CD4-positive, alpha-beta T cell treated with Interleukin-1 beta for 1 hour (primary cell): Measurements from ENCODE around the gene HOMER2.
"Not testable (repeated sequence)": the region's sequence is repeated elsewhere in the genome, so short reads cannot be mapped to it uniquely, and the experiment has no call there.

Source experiments
- DNase-seq, 2 donors: peaks; one replicate each; pipeline ENCODE4 v3.0.0-alpha.2; 2020 to 2022

HOMER2 gene

GRCh38 chr15:82830427-82831173 is 121.9 kb downstream of the HOMER2 start:
- no peak for DNase-seq

- no peak for DNase-seq
These were observed 123.3 kb downstream of the HOMER2 start for GRCh38 chr15:82829234-82829633.

GRCh38 chr15:82828075-82828474 is 124.4 kb downstream of the HOMER2 start:
- DNase-seq: no peak

GRCh38 chr15:82823049-82823448 is 129.5 kb downstream of the HOMER2 start:
- no peak for DNase-seq

GRCh38 chr15:82821851-82822250 is 130.7 kb downstream of the HOMER2 start:
- not testable (repeated sequence) for DNase-seq

- DNase-seq: not testable (repeated sequence)
These were observed 131.1 kb downstream of the HOMER2 start for GRCh38 chr15:82821396-82821795.

- no peak for DNase-seq
These were observed 132.4 kb downstream of the HOMER2 start for GRCh38 chr15:82820128-82820527.

- DNase-seq: no peak
These were observed 139.5 kb downstream of the HOMER2 start for GRCh38 chr15:82812994-82813393.

GRCh38 chr15:82810890-82811426 is 141.6 kb downstream of the HOMER2 start:
- DNase-seq: peak; percentile 66 to 85

GRCh38 chr15:82810061-82810889 is 142.2 kb downstream of the HOMER2 start:
- peak; percentile 36 to 41 for DNase-seq

GRCh38 chr15:82809308-82810060 is 143.0 kb downstream of the HOMER2 start, which contains the start of gene WHAMM:
Gene WHAMM, plus strand, starts transcription at chr15:82809628. Its CDS starts 99 bp downstream, at chr15:82809727.
- peak; percentile 97 to 98 for DNase-seq

GRCh38 chr15:82808634-82809041 is 143.9 kb downstream of the HOMER2 start:
- DNase-seq: no peak

GRCh38 chr15:82807920-82808633 is 144.4 kb downstream of the HOMER2 start:
- no peak for DNase-seq

- peak in 1 of 2 donors; percentile 24 for DNase-seq
These were observed 146.5 kb downstream of the HOMER2 start, which contains the start of gene FSD2 for GRCh38 chr15:82805994-82806406. Gene FSD2, minus strand, starts transcription at chr15:82806069. Its CDS starts 18,679 bp downstream, at chr15:82787390.

GRCh38 chr15:82804575-82804949 is 148.0 kb downstream of the HOMER2 start:
- no peak for DNase-seq

GRCh38 chr15:82803793-82804574 is 148.5 kb downstream of the HOMER2 start:
- no peak for DNase-seq

- no peak for DNase-seq
These were observed 150.0 kb downstream of the HOMER2 start for GRCh38 chr15:82802497-82802896.

- DNase-seq: no peak
These were observed 153.2 kb downstream of the HOMER2 start for GRCh38 chr15:82799183-82799841.
